Measurements from ENCODE around the gene DSCAM.
"Not testable (repeated sequence)": the region's sequence is repeated elsewhere in the genome, so short reads cannot be mapped to it uniquely, and the experiment has no call there.

Gene DSCAM, protein sequence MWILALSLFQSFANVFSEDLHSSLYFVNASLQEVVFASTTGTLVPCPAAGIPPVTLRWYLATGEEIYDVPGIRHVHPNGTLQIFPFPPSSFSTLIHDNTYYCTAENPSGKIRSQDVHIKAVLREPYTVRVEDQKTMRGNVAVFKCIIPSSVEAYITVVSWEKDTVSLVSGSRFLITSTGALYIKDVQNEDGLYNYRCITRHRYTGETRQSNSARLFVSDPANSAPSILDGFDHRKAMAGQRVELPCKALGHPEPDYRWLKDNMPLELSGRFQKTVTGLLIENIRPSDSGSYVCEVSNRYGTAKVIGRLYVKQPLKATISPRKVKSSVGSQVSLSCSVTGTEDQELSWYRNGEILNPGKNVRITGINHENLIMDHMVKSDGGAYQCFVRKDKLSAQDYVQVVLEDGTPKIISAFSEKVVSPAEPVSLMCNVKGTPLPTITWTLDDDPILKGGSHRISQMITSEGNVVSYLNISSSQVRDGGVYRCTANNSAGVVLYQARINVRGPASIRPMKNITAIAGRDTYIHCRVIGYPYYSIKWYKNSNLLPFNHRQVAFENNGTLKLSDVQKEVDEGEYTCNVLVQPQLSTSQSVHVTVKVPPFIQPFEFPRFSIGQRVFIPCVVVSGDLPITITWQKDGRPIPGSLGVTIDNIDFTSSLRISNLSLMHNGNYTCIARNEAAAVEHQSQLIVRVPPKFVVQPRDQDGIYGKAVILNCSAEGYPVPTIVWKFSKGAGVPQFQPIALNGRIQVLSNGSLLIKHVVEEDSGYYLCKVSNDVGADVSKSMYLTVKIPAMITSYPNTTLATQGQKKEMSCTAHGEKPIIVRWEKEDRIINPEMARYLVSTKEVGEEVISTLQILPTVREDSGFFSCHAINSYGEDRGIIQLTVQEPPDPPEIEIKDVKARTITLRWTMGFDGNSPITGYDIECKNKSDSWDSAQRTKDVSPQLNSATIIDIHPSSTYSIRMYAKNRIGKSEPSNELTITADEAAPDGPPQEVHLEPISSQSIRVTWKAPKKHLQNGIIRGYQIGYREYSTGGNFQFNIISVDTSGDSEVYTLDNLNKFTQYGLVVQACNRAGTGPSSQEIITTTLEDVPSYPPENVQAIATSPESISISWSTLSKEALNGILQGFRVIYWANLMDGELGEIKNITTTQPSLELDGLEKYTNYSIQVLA (N-terminal part only)

DNA sequence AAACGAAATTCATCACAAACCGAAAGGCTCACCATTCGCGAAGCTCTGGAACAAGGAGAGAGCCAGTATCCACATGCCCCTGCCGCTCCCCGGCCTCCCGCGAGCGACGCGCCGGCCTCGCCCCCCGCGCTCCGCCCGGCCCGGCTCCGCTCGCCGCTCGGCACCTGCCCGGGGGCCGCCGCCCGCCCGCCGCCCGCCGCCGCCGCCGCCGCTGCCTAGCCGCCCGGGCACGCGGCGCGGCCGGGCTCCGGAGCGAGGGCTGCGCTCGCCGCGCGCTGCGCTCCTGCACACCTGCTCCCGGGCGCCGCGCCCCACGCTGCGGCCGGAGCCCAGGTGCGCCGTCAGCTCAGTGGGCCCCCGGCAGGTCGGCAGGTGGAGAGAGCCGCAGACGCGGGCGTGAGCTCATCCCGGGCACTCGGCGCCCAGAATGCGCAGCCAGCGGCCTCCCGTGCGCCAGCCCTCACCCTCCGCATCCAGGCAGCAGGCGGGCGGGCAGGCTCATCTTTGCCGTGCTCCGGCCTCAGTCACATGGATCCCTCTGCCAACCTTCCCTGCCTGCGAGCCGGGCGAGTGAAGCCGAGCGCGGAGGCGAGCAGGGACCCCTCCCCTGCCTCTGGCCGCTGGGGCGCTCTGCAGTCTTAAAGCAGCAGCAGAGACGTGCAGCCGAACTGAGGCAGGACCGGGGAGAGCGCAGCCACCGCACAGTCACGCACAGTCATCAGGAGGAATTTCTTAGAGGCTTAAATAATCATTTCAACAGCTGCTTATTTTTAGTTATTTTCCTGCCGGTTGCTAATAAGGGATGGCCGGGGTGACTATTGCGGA, at the start of gene DSCAM:
DSCAM (minus strand) TSS at position 572 of the 825 bp plus-strand sequence; CDS start at position 75, 497 bp downstream.
- Mint-ChIP-seq H3K27me3 (ENCODE audit: low read depth) (peaks cover 33% of the 10 kb centered on the region), H3K4me3 (no peak within 1 kb of the TSS), H3K4me1 (ENCODE audit: low read depth) (no peaks in the 10 kb centered on the region), H3K27ac (no peak within 1 kb of the TSS), H3K36me3 (ENCODE audit: low read depth) (no peaks in the 10 kb centered on the region), H3K9me3 (no peaks in the 10 kb centered on the region)

DNA sequence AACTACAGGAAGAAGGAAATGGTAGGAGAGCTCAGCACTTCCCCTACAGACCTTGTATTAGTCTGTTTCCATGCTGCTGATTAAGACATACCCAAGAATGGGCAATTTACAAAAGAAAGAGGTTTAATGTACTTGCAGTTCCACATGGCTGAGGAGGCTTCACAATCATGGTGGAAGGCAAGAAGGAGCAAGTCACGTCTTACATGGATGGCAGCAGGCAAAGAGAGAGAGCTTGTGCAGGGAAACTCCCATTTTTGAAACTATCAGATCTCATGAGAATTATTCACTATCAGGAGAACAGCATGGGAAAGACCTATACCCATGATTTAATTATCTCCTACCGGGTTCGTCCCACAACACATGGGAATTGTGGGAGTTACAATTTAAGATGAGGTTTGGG, 48.7 kb upstream of the DSCAM start:
- H3K9me3 Mint-ChIP-seq: peaks cover 22% of the 10 kb centered on the region
- H3K27me3 Mint-ChIP-seq (ENCODE audit: low read depth); H3K4me3 Mint-ChIP-seq; H3K36me3 Mint-ChIP-seq (ENCODE audit: low read depth); H3K4me1 Mint-ChIP-seq (ENCODE audit: low read depth); H3K27ac Mint-ChIP-seq: not testable (repeated sequence)

DNA sequence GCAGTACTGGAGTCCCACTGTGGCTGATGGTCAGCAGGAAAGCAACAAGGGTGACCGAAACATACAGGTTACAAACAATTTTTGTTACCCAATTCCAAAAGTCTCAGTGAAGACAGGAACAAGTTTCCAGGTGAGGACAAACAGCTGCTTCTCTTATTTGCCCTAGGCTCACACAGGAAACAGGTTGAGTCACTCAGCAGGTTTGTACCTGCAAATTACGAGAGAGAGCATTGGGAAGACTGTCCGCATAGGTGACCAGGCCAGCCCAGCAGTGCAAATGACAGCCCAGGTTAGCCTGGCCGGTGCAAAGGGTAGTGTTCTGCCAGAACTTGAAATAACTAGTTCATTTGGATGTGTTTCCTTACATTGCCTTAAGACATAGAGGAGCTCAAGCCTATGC, 40.0 kb upstream of the DSCAM start:
- Mint-ChIP-seq H3K4me1 (ENCODE audit: low read depth) (no peaks in the 10 kb centered on the region), H3K36me3 (ENCODE audit: low read depth) (no peaks in the 10 kb centered on the region), H3K4me3 (no peak overlapping the region), H3K27ac (no peak overlapping the region), H3K9me3 (no peaks in the 10 kb centered on the region), H3K27me3 (ENCODE audit: low read depth) (no peaks in the 10 kb centered on the region)

- H3K27me3 Mint-ChIP-seq (ENCODE audit: low read depth): no peaks in the 10 kb centered on the region
- H3K36me3 Mint-ChIP-seq (ENCODE audit: low read depth): no peaks in the 10 kb centered on the region
Observed at GRCh38 chr21:40886006-40886405, 39.0 kb upstream of the DSCAM start.

GRCh38 chr21:40882192-40882915, 35.4 kb upstream of the DSCAM start:
- H3K27me3 Mint-ChIP-seq (ENCODE audit: low read depth): no peaks in the 10 kb centered on the region

More at GRCh38 chr21:40886006-40886405, 39.0 kb upstream of the DSCAM start:
- H3K27ac Mint-ChIP-seq: no peak overlapping the region
- no peaks in the 10 kb centered on the region for H3K9me3 Mint-ChIP-seq
- no peak overlapping the region for H3K4me3 Mint-ChIP-seq
- H3K4me1 Mint-ChIP-seq (ENCODE audit: low read depth): no peaks in the 10 kb centered on the region

DNA sequence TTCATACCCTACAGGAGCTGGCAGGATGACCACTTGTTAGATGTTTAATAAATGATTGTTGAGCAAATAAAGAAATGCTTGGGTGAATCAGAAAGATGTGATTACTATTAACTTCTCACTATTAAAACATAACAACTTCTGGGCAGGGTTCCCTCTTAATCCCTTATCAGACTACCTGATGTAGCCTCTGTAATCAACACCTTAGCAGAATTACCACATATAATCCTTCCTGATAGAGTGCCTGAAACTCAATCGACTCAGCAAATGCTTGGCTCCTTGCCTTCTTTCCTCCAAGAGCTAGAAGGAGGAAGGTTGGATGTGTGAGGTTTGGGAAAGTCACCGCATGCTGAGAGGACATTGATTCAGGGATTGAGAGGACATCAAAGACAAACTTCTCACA, 34.8 kb upstream of the DSCAM start:
- Mint-ChIP-seq H3K4me1 (ENCODE audit: low read depth) (no peaks in the 10 kb centered on the region), H3K36me3 (ENCODE audit: low read depth) (no peaks in the 10 kb centered on the region), H3K27ac (no peak overlapping the region), H3K27me3 (ENCODE audit: low read depth) (no peaks in the 10 kb centered on the region), H3K4me3 (no peak overlapping the region), H3K9me3 (no peaks in the 10 kb centered on the region)

More at GRCh38 chr21:40882192-40882915, 35.4 kb upstream of the DSCAM start:
- no peak overlapping the region for H3K4me3 Mint-ChIP-seq
- no peaks in the 10 kb centered on the region for H3K9me3 Mint-ChIP-seq
- no peaks in the 10 kb centered on the region for H3K36me3 Mint-ChIP-seq (ENCODE audit: low read depth)
- H3K27ac Mint-ChIP-seq: no peak overlapping the region
- no peaks in the 10 kb centered on the region for H3K4me1 Mint-ChIP-seq (ENCODE audit: low read depth)

DNA sequence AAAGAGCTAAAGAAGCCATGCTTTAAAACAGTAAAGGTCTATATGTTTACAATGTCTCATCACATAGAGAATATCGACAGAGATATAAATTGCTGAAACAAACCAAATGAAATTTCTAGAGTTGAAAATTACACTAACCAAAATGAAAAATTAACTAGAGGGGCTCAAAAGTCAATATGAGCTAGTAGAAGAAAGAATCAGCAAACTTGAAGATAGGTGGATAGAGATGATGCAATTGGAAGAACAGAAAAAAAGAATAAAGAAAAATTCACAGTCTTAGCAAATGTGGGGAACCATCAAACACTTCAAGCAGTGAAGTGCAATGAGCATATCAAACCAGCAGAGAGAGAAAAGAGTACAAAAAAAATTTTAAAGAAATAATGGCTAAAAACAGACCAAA, 24.1 kb upstream of the DSCAM start:
- Mint-ChIP-seq H3K36me3 (ENCODE audit: low read depth) (no peaks in the 10 kb centered on the region), H3K27me3 (ENCODE audit: low read depth) (no peaks in the 10 kb centered on the region), H3K4me3 (no peak overlapping the region), H3K27ac (no peak overlapping the region), H3K9me3 (peaks cover 4% of the 10 kb centered on the region), H3K4me1 (ENCODE audit: low read depth) (no peaks in the 10 kb centered on the region)

GRCh38 chr21:40863839-40864238, 16.9 kb upstream of the DSCAM start:
- Mint-ChIP-seq H3K9me3 (peaks cover 10% of the 10 kb centered on the region), H3K27ac (no peak overlapping the region), H3K27me3 (ENCODE audit: low read depth) (no peaks in the 10 kb centered on the region), H3K4me1 (ENCODE audit: low read depth) (no peaks in the 10 kb centered on the region), H3K4me3 (no peak overlapping the region), H3K36me3 (ENCODE audit: low read depth) (no peaks in the 10 kb centered on the region)

- no peaks in the 10 kb centered on the region for H3K4me1 Mint-ChIP-seq (ENCODE audit: low read depth)
- H3K4me3 Mint-ChIP-seq: no peak overlapping the region
Observed at GRCh38 chr21:40858517-40858916, 11.6 kb upstream of the DSCAM start.

GRCh38 chr21:40853956-40854688, 7.2 kb upstream of the DSCAM start:
- Mint-ChIP-seq H3K27ac (no peak overlapping the region), H3K4me1 (ENCODE audit: low read depth) (no peaks in the 10 kb centered on the region), H3K9me3 (no peaks in the 10 kb centered on the region), H3K36me3 (ENCODE audit: low read depth) (no peaks in the 10 kb centered on the region), H3K27me3 (ENCODE audit: low read depth) (no peaks in the 10 kb centered on the region), H3K4me3 (no peak overlapping the region)

More at GRCh38 chr21:40858517-40858916, 11.6 kb upstream of the DSCAM start:
- peaks cover 8% of the 10 kb centered on the region for H3K9me3 Mint-ChIP-seq
- H3K36me3 Mint-ChIP-seq (ENCODE audit: low read depth): no peaks in the 10 kb centered on the region
- H3K27me3 Mint-ChIP-seq (ENCODE audit: low read depth): no peaks in the 10 kb centered on the region
- H3K27ac Mint-ChIP-seq: no peak overlapping the region

DNA sequence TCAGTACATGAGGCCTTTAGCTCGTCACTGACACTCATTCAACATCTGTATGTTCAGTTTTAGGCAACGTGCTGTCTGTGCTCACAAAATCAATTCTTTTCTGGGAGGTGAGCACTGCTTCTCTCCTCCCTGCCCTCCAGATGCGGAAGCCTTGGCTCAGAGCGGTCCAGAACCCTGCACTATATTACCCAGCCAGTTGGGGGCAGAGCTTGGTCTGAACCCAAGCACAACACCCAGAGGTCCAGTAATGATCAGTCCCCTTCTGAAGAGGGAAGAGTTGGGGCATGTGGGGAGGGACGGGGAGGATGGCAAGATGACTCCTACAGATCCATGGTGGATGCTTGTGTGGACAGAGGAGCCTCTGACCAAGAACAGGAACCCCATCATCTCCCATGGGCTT, 5.6 kb upstream of the DSCAM start:
- H3K4me1 Mint-ChIP-seq (ENCODE audit: low read depth): no peaks in the 10 kb centered on the region
- H3K27me3 Mint-ChIP-seq (ENCODE audit: low read depth): peaks cover 4% of the 10 kb centered on the region
- no peaks in the 10 kb centered on the region for H3K36me3 Mint-ChIP-seq (ENCODE audit: low read depth)

DNA sequence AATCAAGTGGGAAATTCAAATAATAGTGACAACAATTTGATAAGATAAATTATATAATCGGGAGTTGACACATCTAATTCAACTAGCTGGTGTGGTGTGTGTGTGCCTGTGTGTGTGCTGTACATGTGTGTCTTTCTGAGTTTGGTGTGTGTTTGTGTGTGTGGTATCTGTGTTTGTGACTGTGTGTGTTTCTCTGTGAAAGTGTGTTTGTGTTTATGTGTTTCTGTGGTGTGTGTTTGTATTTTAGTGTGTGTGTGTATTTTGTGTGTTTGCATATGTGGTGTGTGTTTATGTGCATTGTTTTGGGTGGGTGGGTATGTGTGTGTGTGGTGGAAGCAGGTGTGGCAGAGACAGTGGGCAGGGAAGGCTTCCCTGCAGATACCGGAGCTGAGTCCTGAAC, 4.8 kb upstream of the DSCAM start:
- Mint-ChIP-seq H3K4me3 (no peak overlapping the region), H3K36me3 (ENCODE audit: low read depth) (no peaks in the 10 kb centered on the region), H3K4me1 (ENCODE audit: low read depth) (no peaks in the 10 kb centered on the region), H3K27me3 (ENCODE audit: low read depth) (peaks cover 10% of the 10 kb centered on the region), H3K9me3 (no peaks in the 10 kb centered on the region), H3K27ac (no peak overlapping the region)

More for the DNA sequence above, 5.6 kb upstream of the DSCAM start:
- no peak overlapping the region for H3K4me3 Mint-ChIP-seq
- no peaks in the 10 kb centered on the region for H3K9me3 Mint-ChIP-seq
- H3K27ac Mint-ChIP-seq: no peak overlapping the region

- no peak overlapping the region for H3K4me3 Mint-ChIP-seq
- no peak overlapping the region for H3K27ac Mint-ChIP-seq
- no peaks in the 10 kb centered on the region for H3K4me1 Mint-ChIP-seq (ENCODE audit: low read depth)
- no peaks in the 10 kb centered on the region for H3K36me3 Mint-ChIP-seq (ENCODE audit: low read depth)
- no peaks in the 10 kb centered on the region for H3K9me3 Mint-ChIP-seq
- H3K27me3 Mint-ChIP-seq (ENCODE audit: low read depth): peaks cover 22% of the 10 kb centered on the region
Observed at GRCh38 chr21:40850071-40850470, 3.1 kb upstream of the DSCAM start.
